Mesendoderm (in vitro differentiated cells): ENCODE results near the gene FAM169A.
"Not testable (repeated sequence)": the region's sequence is repeated elsewhere in the genome, so short reads cannot be mapped to it uniquely, and the experiment has no call there.

Experiments used
- DNase-seq: peaks from one replicate; pipeline ENCODE4 v3.0.0; 2013
- H2AK5ac ChIP-seq: 2 replicates; pipeline ENCODE4 v1.6.1; 2013; ENCODE audit warnings: low read length, inconsistent platforms
- H2BK120ac ChIP-seq: 2 replicates; pipeline ENCODE4 v1.6.1; 2013; ENCODE audit warnings: low read depth, mild to moderate bottlenecking, low read length, moderate library complexity, mixed read lengths
- H2BK15ac ChIP-seq: replicated peaks from 2 replicates; pipeline ENCODE4 v1.6.1; 2013; ENCODE audit warnings: low read depth, mild to moderate bottlenecking, moderate library complexity
- H2BK5ac ChIP-seq: 2 replicates; pipeline ENCODE4 v1.6.1; 2013; ENCODE audit warnings: low read length, inconsistent platforms
- H3K18ac ChIP-seq: 2 replicates; pipeline ENCODE4 v1.6.1; 2013; ENCODE audit warnings: mild to moderate bottlenecking, low read length, mixed read lengths
- H3K23ac ChIP-seq: one replicate; pipeline ENCODE4 v1.6.1; 2013; ENCODE audit warnings: low read length
- H3K27ac ChIP-seq: 2 replicates; pipeline ENCODE4 v1.5.1; 2013; ENCODE audit warnings: low read depth, mild to moderate bottlenecking, inconsistent platforms, low read length, moderate library complexity
- H3K27me3 ChIP-seq: 2 replicates; pipeline ENCODE4 v1.6.1; 2013; ENCODE audit warnings: low read length, control low read depth, mild to moderate bottlenecking, inconsistent platforms; ENCODE audit not compliant: insufficient read depth, poor library complexity
- H3K36me3 ChIP-seq: 2 replicates; pipeline ENCODE4 v1.6.1; 2013; ENCODE audit warnings: low read length, inconsistent platforms; ENCODE audit not compliant: control insufficient read depth, insufficient read depth
- H3K4ac ChIP-seq: one replicate; pipeline ENCODE4 v1.6.1; 2013; ENCODE audit warnings: low read depth, mild to moderate bottlenecking, low read length, moderate library complexity
- H3K4me1 ChIP-seq: 2 replicates; pipeline ENCODE4 v1.6.1; 2013; ENCODE audit warnings: low read depth, low read length, inconsistent platforms; ENCODE audit not compliant: control insufficient read depth
- H3K4me2 ChIP-seq: 2 replicates; pipeline ENCODE4 v1.6.1; 2013; ENCODE audit warnings: low read length
- H3K4me3 ChIP-seq: 2 replicates; pipeline ENCODE4 v1.5.1; 2013; ENCODE audit warnings: mild to moderate bottlenecking, low read length
- H3K56ac ChIP-seq: one replicate; pipeline ENCODE4 v1.6.1; 2013; ENCODE audit warnings: low read length
- H3K79me1 ChIP-seq: 2 replicates; pipeline ENCODE4 v1.6.1; 2013; ENCODE audit warnings: low read length, inconsistent platforms
- H3K79me2 ChIP-seq: 2 replicates; pipeline ENCODE4 v1.6.1; 2013; ENCODE audit warnings: mild to moderate bottlenecking, low read length; ENCODE audit not compliant: control insufficient read depth, insufficient read depth
- H3K9ac ChIP-seq: 2 replicates; pipeline ENCODE4 v1.6.1; 2013; ENCODE audit warnings: low read length, inconsistent platforms
- H4K5ac ChIP-seq: one replicate; pipeline ENCODE4 v1.6.1; 2013; ENCODE audit warnings: low read length
- H4K8ac ChIP-seq: one replicate; pipeline ENCODE4 v1.6.1; 2013; ENCODE audit warnings: low read depth, mild to moderate bottlenecking, control low read depth, low read length, moderate library complexity
- WGBS: extraction: QIAGEN DNeasy Blood & Tissue Kit; methylation state at CpG from one replicate; pipeline ENCODE4 v1.1.7; 2013; ENCODE audit warnings: low lambda C conversion rate, missing lambda C conversion rate; ENCODE audit not compliant: insufficient coverage; ENCODE audit errors: extremely low coverage; 5-methylcytosine and 5-hydroxymethylcytosine counted together

The FAM169A gene

GRCh38 chr5:74765201-74765600, 101.0 kb downstream of the FAM169A start:
- no CpG with 5 or more reads among the region's 9 CpGs for WGBS
- Histone ChIP-seq H3K79me1 (peaks cover 7% of the 10 kb centered on the region), H2BK5ac (no peak overlapping the region), H3K27me3 (no peaks in the 10 kb centered on the region), H2BK120ac (no peak overlapping the region), H3K9ac (peak overlapping the region; percentile 20), H3K79me2 (peaks cover 23% of the 10 kb centered on the region), H4K5ac (no peak overlapping the region), H3K36me3 (no peaks in the 10 kb centered on the region), H3K23ac (no peak overlapping the region), H2AK5ac (no peak overlapping the region), H3K4me1 (peaks cover 5% of the 10 kb centered on the region), H3K4ac (no peak overlapping the region), H3K27ac (peak overlapping the region; percentile 23), H3K4me2 (no peak overlapping the region), H3K4me3 (no peak overlapping the region), H2BK15ac (no peak overlapping the region), H3K56ac (peak overlapping the region; percentile 36), H3K18ac (no peak overlapping the region), H4K8ac (no peak overlapping the region)
- peak; percentile 96 for DNase-seq

GRCh38 chr5:74763504-74763903, 102.7 kb downstream of the FAM169A start:
- no peak overlapping the region for H2AK5ac ChIP-seq
- no peaks in the 10 kb centered on the region for H3K27me3 ChIP-seq
- H3K23ac ChIP-seq, result no peak overlapping the region
- no peak overlapping the region for H3K4me3 ChIP-seq
- peaks cover 23% of the 10 kb centered on the region for H3K79me2 ChIP-seq
- peaks cover 7% of the 10 kb centered on the region for H3K79me1 ChIP-seq
- no peak overlapping the region for H3K56ac ChIP-seq
- no peak overlapping the region for H4K8ac ChIP-seq
- no peak overlapping the region for H2BK5ac ChIP-seq
- H3K4ac ChIP-seq, result no peak overlapping the region
- H3K27ac ChIP-seq, result no peak overlapping the region
- no peak overlapping the region for H4K5ac ChIP-seq
- no peak overlapping the region for H3K9ac ChIP-seq
- no peaks in the 10 kb centered on the region for H3K36me3 ChIP-seq
- H3K18ac ChIP-seq, result no peak overlapping the region
- no peak overlapping the region for H2BK15ac ChIP-seq
- H2BK120ac ChIP-seq, result no peak overlapping the region
- H3K4me2 ChIP-seq, result no peak overlapping the region
- H3K4me1 ChIP-seq, result peaks cover 5% of the 10 kb centered on the region
- DNase-seq, result no peak

- Histone ChIP-seq H3K4ac (no peak overlapping the region), H3K4me3 (no peak overlapping the region), H4K8ac (no peak overlapping the region), H4K5ac (no peak overlapping the region), H3K56ac (no peak overlapping the region), H3K9ac (no peak overlapping the region), H3K79me2 (peaks cover 16% of the 10 kb centered on the region), H3K27ac (no peak overlapping the region), H3K79me1 (peaks cover 3% of the 10 kb centered on the region), H2BK120ac (no peak overlapping the region), H3K23ac (no peak overlapping the region), H3K36me3 (no peaks in the 10 kb centered on the region), H2BK15ac (no peak overlapping the region), H3K27me3 (no peaks in the 10 kb centered on the region), H2BK5ac (no peak overlapping the region), H3K4me2 (no peak overlapping the region), H3K18ac (no peak overlapping the region), H3K4me1 (no peaks in the 10 kb centered on the region), H2AK5ac (no peak overlapping the region)
- peak; percentile 61 for DNase-seq
- no CpG with 5 or more reads among the region's 2 CpGs for WGBS
Observed at GRCh38 chr5:74762599-74762998, 103.6 kb downstream of the FAM169A start.

GRCh38 chr5:74761241-74761640, 104.9 kb downstream of the FAM169A start:
- WGBS, result no CpG with 5 or more reads among the region's 1 CpG
- H3K79me2 ChIP-seq, result peaks cover 8% of the 10 kb centered on the region
- H3K27ac ChIP-seq, result no peak overlapping the region
- no peak overlapping the region for H3K9ac ChIP-seq
- H2BK120ac ChIP-seq, result no peak overlapping the region
- H4K8ac ChIP-seq, result no peak overlapping the region
- no peaks in the 10 kb centered on the region for H3K4me1 ChIP-seq
- no peak overlapping the region for H2AK5ac ChIP-seq
- H3K56ac ChIP-seq, result no peak overlapping the region
- no peaks in the 10 kb centered on the region for H3K27me3 ChIP-seq
- peaks cover 2% of the 10 kb centered on the region for H3K36me3 ChIP-seq
- no peak overlapping the region for H3K18ac ChIP-seq
- H2BK5ac ChIP-seq, result no peak overlapping the region
- H4K5ac ChIP-seq, result no peak overlapping the region
- no peak overlapping the region for H3K4me3 ChIP-seq
- DNase-seq, result no peak
- no peak overlapping the region for H3K4me2 ChIP-seq
- no peak overlapping the region for H3K23ac ChIP-seq
- H3K79me1 ChIP-seq, result peaks cover 3% of the 10 kb centered on the region
- H3K4ac ChIP-seq, result no peak overlapping the region
- no peak overlapping the region for H2BK15ac ChIP-seq

DNA sequence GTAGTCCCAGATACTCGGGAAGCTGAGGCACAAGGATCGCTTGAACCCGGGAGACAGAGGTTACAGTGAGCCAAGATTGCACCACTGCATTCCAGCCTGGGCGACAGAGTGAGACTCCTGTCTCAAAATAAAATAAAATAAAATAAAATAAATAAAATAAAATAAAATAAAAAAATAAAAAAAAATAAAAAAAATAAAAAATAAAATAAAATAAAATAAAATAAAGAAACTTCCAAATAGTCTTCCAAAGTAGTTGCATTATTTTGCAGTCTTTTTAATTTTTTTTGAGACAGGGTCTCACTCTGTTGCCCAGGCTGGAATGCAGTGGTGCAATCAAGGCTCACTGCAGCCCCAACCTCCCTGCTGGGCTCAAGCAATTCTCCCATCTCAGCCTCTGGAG, 117.4 kb downstream of the FAM169A start:
- H3K23ac ChIP-seq, H2AK5ac ChIP-seq, H2BK15ac ChIP-seq, H2BK5ac ChIP-seq, H3K18ac ChIP-seq, H3K4ac ChIP-seq, H3K4me1 ChIP-seq, H4K5ac ChIP-seq, H3K4me3 ChIP-seq, H3K27ac ChIP-seq, H3K79me1 ChIP-seq, H3K56ac ChIP-seq, H3K79me2 ChIP-seq, H3K27me3 ChIP-seq, DNase-seq, H3K4me2 ChIP-seq, H2BK120ac ChIP-seq, H3K36me3 ChIP-seq, H4K8ac ChIP-seq, H3K9ac ChIP-seq: not testable (repeated sequence)
- no CpG with 5 or more reads among the region's 4 CpGs for WGBS

GRCh38 chr5:74738406-74738805, 127.8 kb downstream of the FAM169A start:
- DNase-seq, result no peak
- Histone ChIP-seq H2AK5ac (no peak overlapping the region), H3K4me2 (no peak overlapping the region), H2BK15ac (no peak overlapping the region), H3K27me3 (no peaks in the 10 kb centered on the region), H3K79me1 (no peaks in the 10 kb centered on the region), H3K27ac (no peak overlapping the region), H2BK5ac (no peak overlapping the region), H2BK120ac (no peak overlapping the region), H3K56ac (no peak overlapping the region), H4K8ac (no peak overlapping the region), H3K18ac (no peak overlapping the region), H3K36me3 (peaks cover under 1% of the 10 kb centered on the region), H3K4ac (no peak overlapping the region), H3K4me3 (no peak overlapping the region), H3K23ac (no peak overlapping the region), H3K9ac (no peak overlapping the region), H3K4me1 (no peaks in the 10 kb centered on the region), H3K79me2 (no peaks in the 10 kb centered on the region), H4K5ac (no peak overlapping the region)
- WGBS, result 100% methylated on average over 1 of the region's 4 CpGs
